Measurements from ENCODE around the gene KIAA0319L. TPM values are rescaled to one million over a fixed set of nuclear protein-coding genes. Genes with fewer than 3 reads are reported as not detected.
"Not testable (repeated sequence)": the region's sequence is repeated elsewhere in the genome, so short reads cannot be mapped to it uniquely, and the experiment has no call there.

KIAA0319L gene
- total RNA-seq, 1 donor from 2014 or later: 58.3 TPM

GRCh38 chr1:35470977-35471613 lies 86.1 kb downstream of the KIAA0319L start:
- Mint-ChIP-seq H3K9me3 (peaks cover 1% of the 10 kb centered on the region), H3K36me3 (peaks cover 32% of the 10 kb centered on the region), H3K27me3 (ENCODE audit: insufficient read depth, low read depth) (no peaks in the 10 kb centered on the region), H3K4me3 (no peak overlapping the region), H3K27ac (peak overlapping the region; percentile 25), H3K4me1 (peaks cover 9% of the 10 kb centered on the region)
- peak; percentile 12 for DNase-seq (ENCODE audit: low spot score)
- Histone ChIP-seq H3K36me3 (peaks cover 5% of the 10 kb centered on the region), H3K27ac (peak overlapping the region; percentile 76), H3K4me2 (peak overlapping the region; percentile 44), H3K9me3 (ENCODE audit: low read depth) (no peaks in the 10 kb centered on the region), H2AFZ (replicated peaks) (no peak overlapping the region), H3K27me3 (no peaks in the 10 kb centered on the region), H3K4me1 (peaks cover 17% of the 10 kb centered on the region), H3K79me2 (ENCODE audit: low read depth) (no peaks in the 10 kb centered on the region), H3K9ac (no peak overlapping the region), H3F3A (ENCODE audit: low read depth) (peaks cover 7% of the 10 kb centered on the region), H3K4me3 (no peak overlapping the region), H4K20me1 (ENCODE audit: low read depth) (no peaks in the 10 kb centered on the region)
- TF ChIP-seq EZH2phosphoT487 (IDR thresholded peaks at IDR 0.05) (no peak), EZH2 (IDR thresholded peaks at IDR 0.05) (no peak), CTCF (IDR thresholded peaks at IDR 0.05) (no peak)

GRCh38 chr1:35466120-35466519 lies 91.1 kb downstream of the KIAA0319L start:
- Histone ChIP-seq H4K20me1 (ENCODE audit: low read depth) (no peaks in the 10 kb centered on the region), H3K79me2 (ENCODE audit: low read depth) (no peaks in the 10 kb centered on the region), H3K27me3 (no peaks in the 10 kb centered on the region), H2AFZ (replicated peaks) (no peak overlapping the region), H3K4me2 (no peak overlapping the region), H3K9me3 (ENCODE audit: low read depth) (no peaks in the 10 kb centered on the region), H3K4me1 (peaks cover 7% of the 10 kb centered on the region), H3K9ac (no peak overlapping the region), H3K4me3 (no peak overlapping the region), H3F3A (ENCODE audit: low read depth) (peaks cover 4% of the 10 kb centered on the region), H3K27ac (no peak overlapping the region), H3K36me3 (peaks cover 9% of the 10 kb centered on the region)
- Mint-ChIP-seq H3K27ac (no peak overlapping the region), H3K4me3 (no peak overlapping the region), H3K27me3 (ENCODE audit: insufficient read depth, low read depth) (peaks cover 2% of the 10 kb centered on the region), H3K4me1 (peaks cover 5% of the 10 kb centered on the region), H3K36me3 (peaks cover 62% of the 10 kb centered on the region), H3K9me3 (peaks cover 15% of the 10 kb centered on the region)
- DNase-seq (ENCODE audit: low spot score): no peak
- TF ChIP-seq EZH2phosphoT487 (IDR thresholded peaks at IDR 0.05) (no peak), CTCF (IDR thresholded peaks at IDR 0.05) (no peak), EZH2 (IDR thresholded peaks at IDR 0.05) (no peak)

GRCh38 chr1:35463749-35464148 lies 93.5 kb downstream of the KIAA0319L start:
- not testable (repeated sequence) for H4K20me1 ChIP-seq (ENCODE audit: low read depth); DNase-seq (ENCODE audit: low spot score); H3K27ac Mint-ChIP-seq; H3K27ac ChIP-seq; H3K27me3 Mint-ChIP-seq (ENCODE audit: insufficient read depth, low read depth); H3K4me1 ChIP-seq; H2AFZ ChIP-seq (replicated peaks); H3K4me1 Mint-ChIP-seq; H3K9ac ChIP-seq; H3K79me2 ChIP-seq (ENCODE audit: low read depth); H3K4me2 ChIP-seq; H3K27me3 ChIP-seq; H3K4me3 ChIP-seq; H3K4me3 Mint-ChIP-seq; H3F3A ChIP-seq (ENCODE audit: low read depth); H3K9me3 ChIP-seq (ENCODE audit: low read depth)
- H3K9me3 Mint-ChIP-seq: peaks cover 15% of the 10 kb centered on the region
- peaks cover 54% of the 10 kb centered on the region for H3K36me3 Mint-ChIP-seq
- peaks cover 14% of the 10 kb centered on the region for H3K36me3 ChIP-seq

- Mint-ChIP-seq H3K27ac (no peak overlapping the region), H3K36me3 (peaks cover 49% of the 10 kb centered on the region)
- no peak for TF ChIP-seq EZH2 (IDR thresholded peaks at IDR 0.05)
- no peak for TF ChIP-seq EZH2phosphoT487 (IDR thresholded peaks at IDR 0.05)
- no peak for TF ChIP-seq CTCF (IDR thresholded peaks at IDR 0.05)
Observed at GRCh38 chr1:35463232-35463631, 94.0 kb downstream of the KIAA0319L start.

More at GRCh38 chr1:35463232-35463631, 94.0 kb downstream of the KIAA0319L start:
- Mint-ChIP-seq H3K9me3 (peaks cover 15% of the 10 kb centered on the region), H3K4me3 (no peak overlapping the region), H3K27me3 (ENCODE audit: insufficient read depth, low read depth) (peaks cover 3% of the 10 kb centered on the region), H3K4me1 (no peaks in the 10 kb centered on the region)
- no peaks in the 10 kb centered on the region for H3K79me2 ChIP-seq (ENCODE audit: low read depth)
- no peak for DNase-seq (ENCODE audit: low spot score)
- H3K4me2 ChIP-seq: no peak overlapping the region
- no peak overlapping the region for H2AFZ ChIP-seq (replicated peaks)
- H3F3A ChIP-seq (ENCODE audit: low read depth): no peaks in the 10 kb centered on the region
- H3K27ac ChIP-seq: no peak overlapping the region
- no peak overlapping the region for H3K4me3 ChIP-seq
- no peaks in the 10 kb centered on the region for H3K27me3 ChIP-seq
- no peaks in the 10 kb centered on the region for H3K9me3 ChIP-seq (ENCODE audit: low read depth)
- no peaks in the 10 kb centered on the region for H3K4me1 ChIP-seq
- H4K20me1 ChIP-seq (ENCODE audit: low read depth): no peaks in the 10 kb centered on the region
- no peak overlapping the region for H3K9ac ChIP-seq
- peaks cover 14% of the 10 kb centered on the region for H3K36me3 ChIP-seq

Measured in neural progenitor cell (in vitro differentiated cells).